HFF-Myc (cell line): ENCODE data around the gene EPB41L2.

Source experiments
- DNase-seq: peaks from one replicate; pipeline ENCODE4 v3.0.0-alpha.2; 2011; ENCODE audit warnings: low read depth; ENCODE audit errors: extremely low read depth
- H3K4me3 ChIP-seq: replicated peaks from 2 replicates; pipeline ENCODE4 v1.5.1; 2011; ENCODE audit warnings: low read depth, mild to moderate bottlenecking, control low read depth, low read length
- CTCF ChIP-seq: IDR thresholded peaks from 2 replicates; pipeline ENCODE4 v1.5.1; 2012; ENCODE audit warnings: mild to moderate bottlenecking, low read depth, low read length, control low read depth; ENCODE audit errors: missing control alignments

The EPB41L2 gene

GRCh38 chr6:130971504-130971903 lies 91.5 kb downstream of the EPB41L2 start:
- DNase-seq, result no peak
- no peak for TF ChIP-seq CTCF
- H3K4me3 ChIP-seq, result no peak overlapping the region

- no peak for TF ChIP-seq CTCF
- DNase-seq, result no peak
- H3K4me3 ChIP-seq, result no peak overlapping the region
These were observed 92.1 kb downstream of the EPB41L2 start for GRCh38 chr6:130970839-130971410.

- TF ChIP-seq CTCF, result no peak
- peak; percentile 32 for DNase-seq
These were observed 93.1 kb downstream of the EPB41L2 start for GRCh38 chr6:130969791-130970491.

GRCh38 chr6:130969166-130969565 lies 93.9 kb downstream of the EPB41L2 start:
- no peak for TF ChIP-seq CTCF
- no peak overlapping the region for H3K4me3 ChIP-seq
- DNase-seq, result no peak

More at GRCh38 chr6:130969791-130970491, 93.1 kb downstream of the EPB41L2 start:
- H3K4me3 ChIP-seq, result peak overlapping the region; percentile 4; the same call in 1 of the 2 replicates

- DNase-seq, result no peak
- H3K4me3 ChIP-seq, result no peak overlapping the region
- no peak for TF ChIP-seq CTCF
These were observed 94.6 kb downstream of the EPB41L2 start for GRCh38 chr6:130968476-130968875.

- DNase-seq, result no peak
- no peak overlapping the region for H3K4me3 ChIP-seq
- TF ChIP-seq CTCF, result no peak
These were observed 95.3 kb downstream of the EPB41L2 start for GRCh38 chr6:130967502-130968445.
